K562 (cell line): ENCODE measurements around the gene ULK3. TPM values are rescaled to one million over a fixed set of nuclear protein-coding genes. Genes with fewer than 3 reads are reported as not detected.

Experiments used
- ATF1 ChIP-seq, 2 experiments: fragments of 450-650 bp in 1 of 2; IDR thresholded peaks; 2 replicates each; pipeline ENCODE4 v1.6.1; 2016; ENCODE audit warnings: missing compliant biosample characterization in 1 of 2, missing genetic modification characterization in 1 of 2
- ATF7 ChIP-seq: fragments of 450-650 bp; IDR thresholded peaks from 2 replicates; pipeline ENCODE4 v1.7.1; 2014; ENCODE audit warnings: mild to moderate bottlenecking, moderate library complexity
- CEBPG ChIP-seq, 3 experiments: fragments of 200-800 bp in 1 of 3; sonication (Bioruptor generic) in 1 of 3; sonication (generic) in 1 of 3; formaldehyde crosslinking in 1 of 3; IDR thresholded peaks in 2 of 3; conservative IDR thresholded peaks in 1 of 3; 2 replicates each; pipeline versions ENCODE4 v1.6.1 to v1.8.0; 2016 to 2022; ENCODE audit warnings: missing compliant biosample characterization in 2 of 3, missing genetic modification characterization in 2 of 3, mild to moderate bottlenecking in 1 of 3, missing genetic modification reagents in 1 of 3
- FOXJ2 ChIP-seq: fragments of 200-800 bp; sonication (Bioruptor generic); IDR thresholded peaks from 2 replicates; pipeline ENCODE4 v1.6.1; 2016; ENCODE audit warnings: missing genetic modification characterization, missing compliant biosample characterization
- PHF8 ChIP-seq: fragments of 200-600 bp; sonication (generic); IDR thresholded peaks from 2 replicates; pipeline ENCODE4 v1.6.1; 2012; ENCODE audit warnings: mixed run types, mild to moderate bottlenecking, inconsistent platforms, low read length, moderate library complexity, borderline replicate concordance
- POLR2A ChIP-seq: fragments of 450-650 bp; conservative IDR thresholded peaks from 2 replicates; pipeline ENCODE4 v1.6.1; 2016
- POLR2AphosphoS5 ChIP-seq: IDR thresholded peaks from 2 replicates; pipeline ENCODE4 v1.6.1; 2011; ENCODE audit warnings: mild to moderate bottlenecking, low read depth, low read length, moderate library complexity; ENCODE audit not compliant: control insufficient read depth, insufficient read depth
- POLR2G ChIP-seq: fragments of 200-400 bp; formaldehyde crosslinking; IDR thresholded peaks from 2 replicates; pipeline ENCODE4 v1.6.1; 2017; ENCODE audit warnings: low read depth, mild to moderate bottlenecking, antibody characterized with exemption, low read length, moderate library complexity
- SRF ChIP-seq, 2 experiments: fragments of 250-450, 450-650 bp in 1 of 2; sonication (Bioruptor Pico) in 1 of 2; sonication (generic) in 1 of 2; formaldehyde crosslinking; IDR thresholded peaks; 2 replicates each; pipeline versions ENCODE4 v1.5.0 to v1.5.1; 2020 to 2022; ENCODE audit warnings: mild to moderate bottlenecking in 1 of 2, missing genetic modification reagents in 1 of 2
- TRIM25 ChIP-seq: fragments of 450-650 bp; IDR thresholded peaks from 2 replicates; pipeline ENCODE4 v1.7.0; 2016; ENCODE audit warnings: borderline replicate concordance
- ZBTB11 ChIP-seq, 3 experiments: fragments of 200-800 bp in 1 of 3; fragments of 250-450 bp in 1 of 3; fragments of 450-650 bp in 1 of 3; sonication (Bioruptor Pico) in 1 of 3; sonication (Bioruptor generic) in 1 of 3; formaldehyde crosslinking in 1 of 3; IDR thresholded peaks; 2 replicates each; pipeline versions ENCODE4 v1.6.1 to v1.8.0; 2016 to 2022; ENCODE audit warnings: mild to moderate bottlenecking in 2 of 3, missing genetic modification characterization in 2 of 3, missing compliant biosample characterization in 1 of 3, moderate library complexity in 1 of 3
- ZFX ChIP-seq: sonication (generic); formaldehyde crosslinking; IDR thresholded peaks from 2 replicates; pipeline ENCODE4 v1.8.0; 2022; ENCODE audit warnings: mild to moderate bottlenecking, missing genetic modification reagents, moderate library complexity
- ZNF668 ChIP-seq: fragments of 250-450 bp; sonication (Bioruptor Pico); IDR thresholded peaks from 2 replicates; pipeline ENCODE4 v1.8.0; 2022; ENCODE audit warnings: mild to moderate bottlenecking, inconsistent platforms
- ZNF766 ChIP-seq: fragments of 200-800 bp; sonication (Bioruptor generic); conservative IDR thresholded peaks from 2 replicates; pipeline ENCODE4 v1.6.1; 2016; ENCODE audit warnings: missing genetic modification characterization, missing compliant biosample characterization
- polyA plus RNA-seq, 8 experiments: library from polyadenylated mRNA; depleted of rRNA in 4 of 8; stranded (reverse) in 5 of 8; unstranded in 3 of 8; fragments of >200 nt; fragmentation: Nextera tagmentation in 2 of 8; fragmentation: Illumina TruSeq in 1 of 8; extraction: Ambion mirVana in 2 of 8; extraction: Trizol in 1 of 8; gene quantifications; 2 replicates each; pipeline versions ENCODE4 v1.2.1 to v1.2.3, GENCODE V29; 2011 to 2014; ENCODE audit warnings: inconsistent platforms in 1 of 8, missing spikeins in 1 of 8
- total RNA-seq, 7 experiments: library from RNA; depleted of rRNA in 6 of 7; stranded (reverse); fragments of >200 nt in 6 of 7; fragmentation: Illumina TruSeq in 2 of 7; extraction: Trizol in 2 of 7; gene quantifications; 2 replicates each; pipeline versions ENCODE4 v1.2.1 to v1.2.3, GENCODE V29; 2011 to 2021; ENCODE audit warnings: low replicate concordance in 1 of 7
- TF ChIP-seq, protein P1 (sequence below), 3 experiments: IDR thresholded peaks in 2 of 3; conservative IDR thresholded peaks in 1 of 3; 2 replicates each; pipeline ENCODE4 v1.5.1; 2011 to 2012; ENCODE audit warnings: low read length in 3 of 3, mild to moderate bottlenecking in 3 of 3, control low read depth in 2 of 3, improper control_type of control experiment in 1 of 3, inconsistent platforms in 1 of 3, low read depth in 1 of 3, mixed read lengths in 1 of 3, moderate library complexity in 1 of 3; ENCODE audit not compliant: insufficient read depth in 2 of 3

ULK3 gene
- total and polyA plus RNA-seq, 9 of the 15 experiments (the other 6 are each of a cell fraction or from before 2014, with no cell fraction given), result 0.68 to 68.0 (median 34.9) TPM

DNA sequence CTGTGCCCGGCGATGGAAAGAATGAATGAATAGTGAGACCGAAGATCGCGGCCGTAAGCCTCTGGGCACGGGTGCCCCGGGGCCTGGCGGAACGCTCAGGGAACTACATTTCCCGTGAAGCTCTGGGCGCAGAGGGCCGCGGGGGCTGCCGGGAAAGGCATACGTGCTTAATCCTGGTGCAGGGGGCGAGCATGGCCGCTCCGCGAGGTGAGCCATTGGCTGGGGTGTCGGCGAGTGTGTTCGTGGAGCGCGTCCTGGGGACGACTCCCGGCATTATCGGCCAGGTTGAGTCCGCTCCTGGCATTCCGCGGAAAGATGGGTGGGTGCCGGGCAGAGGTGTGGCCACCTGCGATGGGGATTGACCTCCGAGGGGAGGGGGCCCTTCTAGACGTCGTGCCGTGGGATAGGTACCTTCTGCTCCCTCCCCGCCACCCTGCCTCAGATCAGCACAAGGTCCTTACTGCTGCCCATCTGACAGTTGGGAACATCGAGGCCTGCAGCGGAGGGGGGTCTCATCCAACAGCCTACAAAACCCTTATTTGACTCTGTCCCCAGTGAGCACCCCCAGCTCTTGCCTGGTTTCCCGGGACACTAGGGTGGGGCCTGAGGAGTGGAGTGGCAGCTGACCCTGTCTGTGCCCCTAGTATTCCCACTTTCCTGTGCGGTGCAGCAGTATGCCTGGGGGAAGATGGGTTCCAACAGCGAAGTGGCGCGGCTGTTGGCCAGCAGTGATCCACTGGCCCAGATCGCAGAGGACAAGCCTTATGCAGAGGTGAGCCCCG, 47.1 kb upstream of the ULK3 start, which contains the start of gene MPI (continued):
- TF ChIP-seq ZFX (CRISPR knock-in tag), result peak; percentile 83
- TF ChIP-seq POLR2A, result peak; percentile 96
- TF ChIP-seq ZBTB11 (CRISPR knock-in tag; IDR thresholded peaks at IDR 0.05), result 0 out of 6 replicates have a peak, but pooled peaks of 1 of the 3 experiments have one; percentile 50
- TF ChIP-seq CEBPG (CRISPR knock-in tag; IDR thresholded peaks at IDR 0.05), result no peak
- TF ChIP-seq CEBPG (tag; conservative IDR thresholded peaks at IDR 0.05 in 1 of 2, IDR thresholded peaks at IDR 0.05 in 1 of 2), result no peak
- peak; percentile 48 for TF ChIP-seq ATF7
- peak; percentile 99 for TF ChIP-seq POLR2G
- peak in 1 of 2 experiments; percentile 16; a peak in 1 of 4 replicates for TF ChIP-seq SRF (CRISPR knock-in tag; IDR thresholded peaks at IDR 0.05)
- TF ChIP-seq POLR2AphosphoS5, result peak; percentile 52
- peak; percentile 87 for TF ChIP-seq ZNF766
- TF ChIP-seq, protein P1, sequence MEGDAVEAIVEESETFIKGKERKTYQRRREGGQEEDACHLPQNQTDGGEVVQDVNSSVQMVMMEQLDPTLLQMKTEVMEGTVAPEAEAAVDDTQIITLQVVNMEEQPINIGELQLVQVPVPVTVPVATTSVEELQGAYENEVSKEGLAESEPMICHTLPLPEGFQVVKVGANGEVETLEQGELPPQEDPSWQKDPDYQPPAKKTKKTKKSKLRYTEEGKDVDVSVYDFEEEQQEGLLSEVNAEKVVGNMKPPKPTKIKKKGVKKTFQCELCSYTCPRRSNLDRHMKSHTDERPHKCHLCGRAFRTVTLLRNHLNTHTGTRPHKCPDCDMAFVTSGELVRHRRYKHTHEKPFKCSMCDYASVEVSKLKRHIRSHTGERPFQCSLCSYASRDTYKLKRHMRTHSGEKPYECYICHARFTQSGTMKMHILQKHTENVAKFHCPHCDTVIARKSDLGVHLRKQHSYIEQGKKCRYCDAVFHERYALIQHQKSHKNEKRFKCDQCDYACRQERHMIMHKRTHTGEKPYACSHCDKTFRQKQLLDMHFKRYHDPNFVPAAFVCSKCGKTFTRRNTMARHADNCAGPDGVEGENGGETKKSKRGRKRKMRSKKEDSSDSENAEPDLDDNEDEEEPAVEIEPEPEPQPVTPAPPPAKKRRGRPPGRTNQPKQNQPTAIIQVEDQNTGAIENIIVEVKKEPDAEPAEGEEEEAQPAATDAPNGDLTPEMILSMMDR (IDR thresholded peaks at IDR 0.05 in 2 of 3, conservative IDR thresholded peaks at IDR 0.05 in 1 of 3; ENCODE audit: insufficient read depth in 2 of 3, low read depth in 1 of 3, low read length in 3 of 3), result no peak
- TF ChIP-seq PHF8, result peak; percentile 97
- TF ChIP-seq FOXJ2, result 0 out of 2 replicates have a peak, but pooled peaks have one; percentile 34
- TF ChIP-seq ATF1 (CRISPR knock-in tag; IDR thresholded peaks at IDR 0.05), result no peak
- TF ChIP-seq ATF1 (tag; IDR thresholded peaks at IDR 0.05), result peak; percentile 94
- no peak for TF ChIP-seq TRIM25
- TF ChIP-seq ZNF668 (CRISPR knock-in tag), result peak; percentile 71; the same call in 1 of the 2 replicates
